Measurements from ENCODE around the gene ARRDC3. TPM values are rescaled to one million over a fixed set of nuclear protein-coding genes. Genes with fewer than 3 reads are reported as not detected.

The ARRDC3 gene
- total and polyA plus RNA-seq, 2 of the 8 experiments (the other 6 are each of a cell fraction or from before 2014, with no cell fraction given), result 2.9 to 5.7 TPM

DNA sequence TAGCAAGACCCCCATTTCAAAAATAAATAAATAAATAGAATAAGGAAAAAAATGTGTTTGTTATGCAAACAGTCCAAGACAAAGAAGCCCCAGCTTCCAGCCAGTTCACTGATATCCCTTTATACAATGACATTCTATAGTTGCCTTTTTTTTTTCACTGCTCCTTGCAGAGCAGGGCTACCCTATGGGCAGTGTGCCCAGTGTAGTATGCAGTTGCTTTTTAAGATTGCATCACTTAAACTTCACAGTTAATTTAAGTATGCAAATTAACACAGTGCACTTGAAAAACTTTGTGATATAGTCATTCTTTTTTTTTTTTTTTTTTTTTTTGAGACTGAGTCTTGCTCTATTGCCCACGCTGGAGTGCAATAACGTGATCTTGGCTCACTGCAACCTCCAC lies 40.8 kb upstream of the ARRDC3 start:
- no peak overlapping the region for H2BK20ac ChIP-seq (ENCODE audit: low read length)
- no peaks in the 10 kb centered on the region for H4K20me1 ChIP-seq (replicated peaks in 1 of 2; ENCODE audit: control insufficient read depth in 1 of 2, insufficient read depth in 2 of 2, low read length in 2 of 2)
- peaks cover 0 to 6% (median 2%) of the 10 kb centered on the region in 4 experiments; a peak in 3 of 7 replicates for H3K4me1 ChIP-seq (replicated peaks in 1 of 4; ENCODE audit: control insufficient read depth in 3 of 4, insufficient read depth in 4 of 4, low read length in 3 of 4)
- no peak overlapping the region for H3K18ac ChIP-seq (ENCODE audit: extremely low read depth, low read length)
- no peak for TF ChIP-seq CHD2 (IDR thresholded peaks at IDR 0.05; ENCODE audit: low read length)
- TF ChIP-seq TCF12 (IDR thresholded peaks at IDR 0.05; ENCODE audit: low read depth, low read length), result no peak
- TF ChIP-seq KDM1A (IDR thresholded peaks at IDR 0.05; ENCODE audit: borderline replicate concordance, low read length), result 0 out of 2 replicates have a peak, but pooled peaks have one; percentile 5
- H3K56ac ChIP-seq (replicated peaks; ENCODE audit: insufficient read length, low read depth, low read length), result no peak overlapping the region
- CTCF ChIA-PET (ENCODE audit: partially characterized antibody), result interaction anchor here (0.6 to 1.8 kb wide), 2 partner anchors 189 to 204 kb away, joined by 3 to 9 read pairs; no protein-coding TSS in a partner anchor
- 100% methylated on average over 2 of the region's 2 CpGs; no CpG with 5 or more reads in 1 of the 2 experiments for whole genome bisulfite sequencing, 2 experiments (ENCODE audit: extremely low coverage in 1 of 2, insufficient coverage in 1 of 2, insufficient read length in 1 of 2, insufficient replicate concordance in 2 of 2, low coverage in 1 of 2, low lambda C conversion rate in 2 of 2, missing lambda C conversion rate in 1 of 2)
- no peak overlapping the region for H3K23ac ChIP-seq (ENCODE audit: insufficient read length)
- no peak overlapping the region for H2BK120ac ChIP-seq (replicated peaks; ENCODE audit: low read depth, low read length)
- DNase-seq (ENCODE audit: low read depth in 1 of 2, low spot score in 2 of 2) (no peak), FAIRE-seq (no peak)
- no peak overlapping the region for H2AFZ ChIP-seq (ENCODE audit: low read length)
- H2BK5ac ChIP-seq (ENCODE audit: low read depth, low read length), result no peak overlapping the region
- no peak overlapping the region for H3K9ac ChIP-seq (replicated peaks in 1 of 4; ENCODE audit: extremely low read depth in 1 of 4, low read depth in 3 of 4, low read length in 3 of 4)
- no peaks in the 10 kb centered on the region for H3K36me3 ChIP-seq (ENCODE audit: control insufficient read depth in 2 of 4, insufficient read depth in 4 of 4, low read length in 3 of 4)
- no peak overlapping the region for H3K4me3 ChIP-seq (ENCODE audit: extremely low read depth in 1 of 4, insufficient read depth in 2 of 4, low read depth in 3 of 4, low read length in 4 of 4)
- no peaks in the 10 kb centered on the region for H3K79me2 ChIP-seq (ENCODE audit: control insufficient read depth in 1 of 2, insufficient read depth in 2 of 2, low read length in 2 of 2)
- POLR2A ChIA-PET (ENCODE audit: partially characterized antibody), result interaction anchor here (0.6 kb wide), 1 partner anchor 108 kb away, joined by 3 read pairs; no protein-coding TSS in a partner anchor
- no peak overlapping the region for H2BK12ac ChIP-seq (ENCODE audit: low read depth, low read length)
- H4K8ac ChIP-seq (ENCODE audit: extremely low read depth, insufficient read depth, low read length), result no peak overlapping the region
- H2AK5ac ChIP-seq (ENCODE audit: low read depth, low read length), result no peak overlapping the region
- H3K27me3 ChIP-seq (replicated peaks in 1 of 4; ENCODE audit: control insufficient read depth in 3 of 4, extremely low read depth in 1 of 4, insufficient read depth in 3 of 4, low read length in 3 of 4), result no peaks in the 10 kb centered on the region
- H3K23me2 ChIP-seq (ENCODE audit: low read depth, low read length), result no peaks in the 10 kb centered on the region; the same call in 1 of the 2 replicates
- H4K91ac ChIP-seq (replicated peaks; ENCODE audit: insufficient read length, low read length), result no peak overlapping the region
- no peak overlapping the region for H4K5ac ChIP-seq (ENCODE audit: insufficient read length, low read depth, low read length)
- H3K79me1 ChIP-seq (ENCODE audit: low read depth, low read length), result no peaks in the 10 kb centered on the region
- H3K4ac ChIP-seq (replicated peaks; ENCODE audit: insufficient read length, low read depth, low read length), result no peak overlapping the region
- peaks cover 0 to 3% of the 10 kb centered on the region in 2 experiments; a peak in 1 of 4 replicates for H3K9me3 ChIP-seq (ENCODE audit: insufficient read depth in 2 of 2, low read depth in 1 of 2, low read length in 1 of 2)
- H3K27ac ChIP-seq (ENCODE audit: low read depth, low read length), result no peak overlapping the region
- no peak overlapping the region for H3K4me2 ChIP-seq (ENCODE audit: insufficient read depth in 1 of 2, low read depth in 2 of 2, low read length in 2 of 2)
- no peak overlapping the region for H2BK15ac ChIP-seq (ENCODE audit: low read length)
- H3K14ac ChIP-seq (ENCODE audit: insufficient read length), result no peak overlapping the region
